SK-N-MC (cell line): ENCODE data around the gene NOG.

Experiments used
- EZH2 ChIP-seq: fragments of 200-600 bp; sonication (generic); IDR thresholded peaks from one replicate; pipeline ENCODE4 v1.6.1; 2017; ENCODE audit warnings: antibody characterized with exemption
- FOXP2 ChIP-seq: optimal IDR thresholded peaks from 2 replicates; pipeline ENCODE3; 2011; ENCODE audit warnings: mild to moderate bottlenecking, moderate library complexity; ENCODE audit not compliant: insufficient read depth; ENCODE audit errors: extremely low read length, control extremely low read depth
- POLR2AphosphoS5 ChIP-seq: IDR thresholded peaks from 2 replicates; pipeline ENCODE4 v1.6.1; 2012; ENCODE audit warnings: mild to moderate bottlenecking, low read depth, low read length, borderline replicate concordance

DNA sequence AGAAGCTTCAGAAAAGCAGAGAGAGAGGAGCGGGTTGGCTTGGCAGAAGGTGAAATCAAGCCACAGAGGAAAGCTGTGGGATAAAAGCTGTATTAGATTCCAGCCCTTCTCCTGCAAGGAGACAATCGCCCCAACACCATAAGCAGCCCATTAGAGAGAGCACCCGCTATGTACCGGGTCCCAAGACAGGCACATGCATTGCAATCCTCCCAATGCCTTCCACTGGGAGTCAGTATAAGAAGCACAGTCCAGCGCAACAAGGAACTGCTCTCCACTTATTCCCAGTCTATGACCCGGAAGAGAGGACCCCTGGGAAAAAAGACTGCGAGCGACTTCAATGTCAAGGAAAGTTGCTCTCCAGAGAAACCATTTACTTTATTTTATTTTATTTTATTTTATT lies 43.8 kb downstream of the NOG start:
- TF ChIP-seq EZH2 (no peak), FOXP2 (no peak), POLR2AphosphoS5 (no peak)
